Inflammatory macrophage treated with lipopolysaccharide for 1 hour (primary cell): ENCODE data around the gene UGT1A8.
"Not testable (repeated sequence)": the region's sequence is repeated elsewhere in the genome, so short reads cannot be mapped to it uniquely, and the experiment has no call there.

ENCODE experiments used
- DNase-seq, 2 donors: peaks; one replicate each; pipeline ENCODE4 v3.0.0-alpha.2; 2020 to 2022

Gene UGT1A8

DNA sequence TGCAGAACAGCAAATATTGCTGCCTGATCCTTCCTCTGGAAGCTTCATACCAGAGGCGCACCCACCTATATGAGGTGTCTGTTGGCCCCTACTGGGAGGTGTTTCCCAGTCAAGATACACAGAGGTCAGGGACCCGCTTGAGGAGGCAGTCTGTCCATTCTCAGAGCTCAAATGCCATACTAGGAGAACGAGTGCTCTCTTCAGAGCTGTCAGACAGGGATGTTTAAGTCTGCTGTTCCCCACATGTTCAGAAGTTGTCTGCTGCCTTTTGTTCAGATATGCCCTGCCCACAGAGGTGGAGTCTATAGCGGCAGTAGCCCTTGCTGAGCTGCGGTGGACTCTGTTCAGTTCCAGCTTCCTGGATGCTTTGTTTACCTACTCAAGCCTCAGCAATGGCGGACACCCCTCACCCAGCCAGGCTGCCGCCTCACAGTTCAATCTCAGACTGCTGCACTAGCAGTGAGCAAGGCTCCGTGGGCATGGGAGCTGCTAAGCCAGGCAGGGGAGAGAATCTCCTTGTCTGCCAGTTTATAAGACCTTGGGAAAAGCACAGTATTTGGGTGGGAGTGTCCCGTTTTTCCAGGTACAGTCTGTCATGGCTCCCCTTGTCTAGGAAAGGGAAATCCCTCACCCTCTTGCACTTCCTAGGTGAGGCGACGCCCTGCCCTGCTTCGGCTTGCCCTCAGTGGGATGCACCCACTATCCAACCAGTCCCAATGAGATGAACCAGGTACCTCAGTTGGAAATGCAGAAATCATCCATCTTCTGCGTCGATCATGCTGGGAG is 119.6 kb downstream of the UGT1A8 start:
- DNase-seq: not testable (repeated sequence)

DNA sequence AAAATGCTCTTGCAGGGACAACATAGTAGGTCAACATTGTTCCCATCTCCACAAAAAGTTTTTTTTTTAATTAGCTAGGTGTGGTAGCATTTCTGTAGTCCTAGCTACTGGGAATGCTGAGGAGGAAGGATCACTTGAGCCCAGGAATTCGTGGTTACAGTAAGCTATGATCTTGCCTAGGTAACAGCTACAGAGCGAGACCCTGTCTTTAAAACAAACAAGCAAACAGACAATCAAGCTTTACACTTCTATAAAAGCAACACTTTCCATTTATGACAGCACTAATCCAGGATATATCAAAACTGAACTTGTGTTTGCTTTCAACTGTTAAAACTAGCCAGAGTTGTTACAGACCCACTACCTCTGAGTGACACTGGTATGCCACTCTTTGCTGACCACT is 123.4 kb downstream of the UGT1A8 start:
- DNase-seq: no peak

GRCh38 chr2:233743464-233744259 is 126.2 kb downstream of the UGT1A8 start:
- no peak for DNase-seq

DNA sequence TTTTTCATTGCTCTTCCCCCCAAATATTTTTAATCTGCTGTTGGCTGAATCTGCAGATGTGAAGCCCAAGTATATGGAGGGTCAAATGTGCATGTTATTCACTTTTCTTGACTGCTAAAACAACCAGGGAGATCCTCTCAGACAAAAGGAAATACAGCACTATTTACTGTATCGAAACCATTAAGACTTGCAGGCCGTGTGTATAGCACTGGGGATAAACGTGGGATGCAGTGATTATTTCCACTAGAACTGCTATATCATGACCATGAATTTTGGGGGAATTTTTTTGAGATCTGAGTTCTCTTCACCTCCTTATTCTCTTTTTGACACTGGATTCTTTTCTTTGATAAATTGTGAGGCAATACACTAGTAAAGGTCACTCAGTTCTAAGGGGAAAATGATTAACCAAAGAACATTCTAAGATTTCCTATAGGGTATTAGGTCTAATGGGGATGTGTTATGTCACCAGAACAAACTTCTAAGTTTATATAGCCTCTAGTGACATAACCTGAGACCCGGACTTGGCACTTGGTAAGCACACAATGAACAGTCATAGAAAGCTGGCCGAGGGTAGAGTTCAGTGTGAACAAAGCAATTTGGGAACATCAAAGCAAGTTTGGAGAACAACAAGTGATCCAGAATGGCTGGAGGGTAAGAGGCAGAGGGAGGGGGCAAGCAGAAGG is 127.8 kb downstream of the UGT1A8 start:
- DNase-seq: no peak

- not testable (repeated sequence) for DNase-seq
Measured at GRCh38 chr2:233745838-233746237, 128.4 kb downstream of the UGT1A8 start.

- no peak for DNase-seq
Measured at GRCh38 chr2:233746475-233747282, 129.2 kb downstream of the UGT1A8 start.

GRCh38 chr2:233747283-233747544 is 129.8 kb downstream of the UGT1A8 start:
- DNase-seq: no peak

DNA sequence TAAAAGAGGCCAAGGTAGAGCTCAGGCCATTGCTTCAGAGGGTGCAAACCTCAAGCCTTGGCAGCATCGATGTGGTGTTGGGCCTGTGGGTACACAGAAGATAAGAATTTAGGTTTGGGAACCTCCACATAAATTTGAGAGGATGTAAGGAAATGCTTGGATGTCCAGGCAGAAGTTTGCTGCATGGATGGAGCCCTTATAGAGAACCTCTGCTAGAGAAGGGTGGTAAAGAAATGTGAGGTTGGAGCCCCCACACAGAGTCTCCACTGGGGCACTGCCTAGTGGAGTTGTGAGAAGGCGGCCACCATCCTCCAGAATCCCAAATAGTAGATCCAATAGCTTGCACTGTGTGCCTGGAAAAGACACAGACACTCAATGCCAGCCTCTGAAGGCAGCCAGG is 133.3 kb downstream of the UGT1A8 start:
- not testable (repeated sequence) for DNase-seq

- not testable (repeated sequence) for DNase-seq
Measured at GRCh38 chr2:233751212-233752009, 134.0 kb downstream of the UGT1A8 start.

GRCh38 chr2:233754872-233755611 is 137.6 kb downstream of the UGT1A8 start:
- DNase-seq: no peak

DNA sequence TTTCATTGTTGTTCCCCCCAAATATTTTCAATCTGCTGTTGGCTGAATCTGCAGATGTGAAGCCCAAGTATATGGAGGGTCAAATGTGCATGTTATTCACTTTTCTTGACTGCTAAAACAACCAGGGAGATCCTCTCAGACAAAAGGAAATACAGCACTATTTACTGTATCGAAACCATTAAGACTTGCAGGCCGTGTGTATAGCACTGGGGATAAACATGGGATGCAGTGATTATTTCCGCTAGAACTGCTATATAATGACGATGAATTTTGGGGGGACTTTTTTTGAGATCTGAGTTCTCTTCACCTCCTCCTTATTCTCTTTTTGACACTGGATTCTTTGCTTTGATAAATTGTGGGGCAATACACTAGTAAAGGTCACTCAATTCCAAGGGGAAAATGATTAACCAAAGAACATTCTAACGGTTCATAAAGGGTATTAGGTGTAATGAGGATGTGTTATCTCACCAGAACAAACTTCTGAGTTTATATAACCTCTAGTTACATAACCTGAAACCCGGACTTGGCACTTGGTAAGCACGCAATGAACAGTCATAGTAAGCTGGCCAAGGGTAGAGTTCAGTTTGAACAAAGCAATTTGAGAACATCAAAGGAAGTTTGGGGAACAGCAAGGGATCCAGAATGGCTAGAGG is 139.1 kb downstream of the UGT1A8 start:
- no peak for DNase-seq

- no peak for DNase-seq
Measured at GRCh38 chr2:233758141-233758540, 140.7 kb downstream of the UGT1A8 start.

DNA sequence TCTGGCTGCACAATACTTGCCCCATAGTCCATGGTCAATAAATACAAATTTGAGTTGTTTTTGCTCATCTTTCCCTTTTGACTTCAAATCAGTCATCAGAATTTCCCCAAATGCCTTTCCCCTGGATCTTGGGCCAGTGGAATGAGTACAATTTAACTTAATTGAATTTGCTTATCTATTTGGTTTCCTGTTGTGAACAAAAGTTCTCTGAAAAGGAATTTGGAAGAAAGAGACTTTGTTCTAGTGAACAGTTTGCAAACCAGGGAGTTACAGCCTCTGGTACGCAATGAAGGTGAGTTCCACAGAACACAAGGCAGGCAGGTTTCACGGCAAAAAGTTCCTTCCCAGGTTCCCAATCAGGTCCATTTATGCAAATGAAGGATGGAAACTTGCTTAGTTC is 141.4 kb downstream of the UGT1A8 start:
- DNase-seq: no peak

- no peak for DNase-seq
Measured at GRCh38 chr2:233760043-233760442, 142.6 kb downstream of the UGT1A8 start, which contains the start of gene UGT1A1. Gene UGT1A1 (plus strand): TSS chr2:233760270. CDS start chr2:233760288, 18 bp downstream.

- no peak for DNase-seq
Measured at GRCh38 chr2:233761040-233761769, 143.8 kb downstream of the UGT1A8 start.

- peak in 1 of 2 donors; percentile 1 for DNase-seq
Measured at GRCh38 chr2:233764264-233764663, 146.8 kb downstream of the UGT1A8 start.

DNA sequence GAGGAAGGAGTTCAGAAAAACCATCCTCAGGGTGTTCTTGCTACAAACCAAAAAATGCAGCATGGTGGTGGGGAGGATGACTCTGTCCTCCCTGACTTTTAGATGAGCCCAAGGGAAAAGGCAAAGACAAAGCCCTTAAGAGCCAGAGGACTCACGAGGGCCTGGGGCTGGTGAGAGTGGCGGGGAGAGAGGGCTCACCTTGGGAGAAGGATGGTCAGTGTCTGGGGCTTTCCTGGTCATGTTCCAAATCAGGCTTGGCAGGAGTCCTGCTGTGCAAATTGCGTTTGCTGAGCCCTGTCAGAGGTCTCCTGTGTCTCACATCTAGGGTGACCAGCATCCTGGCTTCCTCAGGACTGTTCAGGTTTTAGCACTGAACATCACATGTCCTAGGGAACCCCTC is 147.3 kb downstream of the UGT1A8 start:
- no peak for DNase-seq

DNA sequence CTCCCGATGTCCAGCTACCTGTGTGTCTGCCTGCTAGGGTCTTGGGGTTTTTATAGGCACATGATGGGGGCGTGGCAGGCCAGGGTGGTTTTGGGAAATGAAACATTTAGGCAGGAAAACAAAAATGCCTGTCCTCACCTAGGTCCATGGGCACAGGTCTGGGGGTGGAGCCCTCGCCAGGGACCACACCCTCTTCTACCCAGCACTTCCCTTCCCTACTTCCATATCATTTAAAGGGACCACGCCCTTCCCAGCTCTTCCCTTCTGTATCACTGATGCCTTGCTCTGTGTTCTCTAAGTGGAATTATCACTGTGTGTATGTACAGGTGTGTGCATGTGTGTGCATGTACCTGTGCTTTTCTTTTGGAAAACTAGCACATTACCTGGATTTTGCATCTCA is 149.0 kb downstream of the UGT1A8 start:
- no peak for DNase-seq

DNA sequence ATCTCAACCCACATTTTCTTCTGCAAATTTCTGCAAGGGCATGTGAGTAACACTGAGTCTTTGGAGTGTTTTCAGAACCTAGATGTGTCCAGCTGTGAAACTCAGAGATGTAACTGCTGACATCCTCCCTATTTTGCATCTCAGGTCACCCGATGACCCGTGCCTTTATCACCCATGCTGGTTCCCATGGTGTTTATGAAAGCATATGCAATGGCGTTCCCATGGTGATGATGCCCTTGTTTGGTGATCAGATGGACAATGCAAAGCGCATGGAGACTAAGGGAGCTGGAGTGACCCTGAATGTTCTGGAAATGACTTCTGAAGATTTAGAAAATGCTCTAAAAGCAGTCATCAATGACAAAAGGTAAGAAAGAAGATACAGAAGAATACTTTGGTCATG is 150.6 kb downstream of the UGT1A8 start:
- no peak for DNase-seq

DNA sequence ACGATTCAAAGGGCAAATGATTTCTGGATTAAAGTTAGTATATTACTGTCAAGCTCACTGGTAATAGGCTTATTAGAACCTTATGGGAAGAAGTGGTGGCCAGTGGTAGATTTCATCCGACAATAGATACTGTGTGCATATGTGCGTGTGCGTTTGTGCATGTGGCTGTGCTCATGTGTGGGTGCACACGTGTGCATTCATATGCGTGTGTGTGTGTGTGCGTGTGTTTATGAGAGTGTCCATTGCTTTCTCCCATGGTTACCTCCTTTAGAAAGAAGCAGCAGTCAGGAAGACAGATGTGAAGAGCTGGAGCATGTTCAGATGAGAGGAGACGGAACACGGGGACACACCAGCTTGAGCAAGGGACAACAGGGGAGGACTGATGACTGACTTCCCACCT is 151.8 kb downstream of the UGT1A8 start:
- DNase-seq: no peak
